Stimulated activated CD8-positive, alpha-beta memory T cell treated with anti-CD3 and anti-CD28 coated beads, Interleukin-15, amount 100 ng/mL, for 1 hour (primary cell): Measurements from ENCODE around the gene TMEM215.
"Not testable (repeated sequence)": the region's sequence is repeated elsewhere in the genome, so short reads cannot be mapped to it uniquely, and the experiment has no call there.

Experiments used
- DNase-seq: peaks from one replicate; pipeline ENCODE4 v3.0.0-alpha.2; 2020; ENCODE audit warnings: low read depth

TMEM215 gene, protein sequence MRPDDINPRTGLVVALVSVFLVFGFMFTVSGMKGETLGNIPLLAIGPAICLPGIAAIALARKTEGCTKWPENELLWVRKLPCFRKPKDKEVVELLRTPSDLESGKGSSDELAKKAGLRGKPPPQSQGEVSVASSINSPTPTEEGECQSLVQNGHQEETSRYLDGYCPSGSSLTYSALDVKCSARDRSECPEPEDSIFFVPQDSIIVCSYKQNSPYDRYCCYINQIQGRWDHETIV

DNA sequence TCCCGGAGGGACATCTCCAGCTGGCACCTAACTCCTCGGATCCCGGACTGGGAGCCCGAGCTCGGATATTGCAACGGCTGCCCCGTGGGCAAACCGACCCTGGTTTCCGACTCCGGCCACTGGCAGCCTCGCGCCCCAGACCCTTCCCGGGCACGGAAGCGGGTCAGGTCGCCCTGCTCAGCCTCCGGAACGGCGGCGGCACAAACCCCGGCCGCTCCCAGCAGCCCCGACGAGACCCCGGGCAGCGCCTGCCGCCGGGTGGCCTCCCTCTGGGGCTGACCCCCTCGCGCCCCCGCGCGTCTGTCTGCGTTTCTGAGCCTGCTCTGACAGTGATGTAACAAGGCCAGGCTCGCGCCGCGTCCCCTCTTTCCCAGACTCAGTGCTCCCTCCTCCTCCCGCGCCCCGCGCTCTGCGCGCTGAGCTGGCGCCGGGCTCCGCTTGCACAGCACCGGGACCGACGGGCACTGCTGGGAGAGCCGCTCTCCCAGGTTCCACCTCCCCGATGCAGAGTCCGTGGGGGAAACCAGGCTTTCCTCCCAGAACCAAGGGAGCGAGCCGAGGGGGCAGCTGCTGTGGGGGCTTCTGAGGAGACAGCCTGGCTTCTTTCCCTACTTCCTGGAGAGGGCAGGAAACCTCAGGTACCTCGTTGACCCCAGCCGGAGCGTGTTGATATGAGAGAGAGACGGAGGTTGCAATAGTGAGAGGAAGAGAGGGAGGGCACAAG is at the start of gene TMEM215:
Gene TMEM215, plus strand, starts transcription at position 373 of the 724 bp plus-strand sequence. CDS start 644 bp downstream, outside the sequence.
- no peak for DNase-seq

DNA sequence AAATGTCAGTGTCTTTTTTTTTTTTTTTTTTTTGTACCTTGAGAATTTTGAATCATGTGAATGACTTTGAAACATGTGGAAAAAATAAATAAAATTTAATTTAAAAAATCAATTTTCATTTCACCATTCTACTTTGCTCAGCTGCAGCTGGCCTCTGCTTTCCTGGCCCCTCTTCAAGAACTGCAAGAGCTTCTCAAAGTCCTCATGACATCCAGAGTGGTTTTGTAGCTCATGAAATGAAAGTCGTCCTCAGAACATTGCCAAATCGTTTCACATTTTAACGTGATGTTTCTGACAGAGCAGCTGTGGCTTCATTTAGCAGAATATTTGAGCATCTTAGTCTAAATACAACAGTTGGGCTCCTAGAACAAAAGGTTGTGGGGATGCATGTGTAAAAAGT is 47.9 kb upstream of the TMEM215 start:
- no peak for DNase-seq

DNA sequence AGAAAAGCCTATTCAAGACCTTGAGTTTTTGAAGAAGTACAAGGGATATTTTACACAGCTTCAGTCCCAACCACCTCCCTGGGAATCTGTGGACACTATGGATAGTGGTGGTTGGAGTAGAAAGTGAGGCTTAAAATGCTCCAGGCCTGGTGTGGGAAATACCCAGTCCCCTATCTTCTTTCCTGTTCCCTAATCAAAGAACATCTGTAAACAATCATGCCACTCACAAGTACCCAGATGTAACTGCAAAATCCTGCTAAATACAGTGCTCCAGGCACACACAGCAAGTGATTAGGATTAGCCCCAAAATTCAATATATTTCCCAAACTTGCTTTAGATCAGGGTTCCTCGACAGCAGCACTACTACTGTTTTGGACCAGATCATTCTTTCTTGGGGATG is 46.0 kb upstream of the TMEM215 start:
- DNase-seq = no peak

DNA sequence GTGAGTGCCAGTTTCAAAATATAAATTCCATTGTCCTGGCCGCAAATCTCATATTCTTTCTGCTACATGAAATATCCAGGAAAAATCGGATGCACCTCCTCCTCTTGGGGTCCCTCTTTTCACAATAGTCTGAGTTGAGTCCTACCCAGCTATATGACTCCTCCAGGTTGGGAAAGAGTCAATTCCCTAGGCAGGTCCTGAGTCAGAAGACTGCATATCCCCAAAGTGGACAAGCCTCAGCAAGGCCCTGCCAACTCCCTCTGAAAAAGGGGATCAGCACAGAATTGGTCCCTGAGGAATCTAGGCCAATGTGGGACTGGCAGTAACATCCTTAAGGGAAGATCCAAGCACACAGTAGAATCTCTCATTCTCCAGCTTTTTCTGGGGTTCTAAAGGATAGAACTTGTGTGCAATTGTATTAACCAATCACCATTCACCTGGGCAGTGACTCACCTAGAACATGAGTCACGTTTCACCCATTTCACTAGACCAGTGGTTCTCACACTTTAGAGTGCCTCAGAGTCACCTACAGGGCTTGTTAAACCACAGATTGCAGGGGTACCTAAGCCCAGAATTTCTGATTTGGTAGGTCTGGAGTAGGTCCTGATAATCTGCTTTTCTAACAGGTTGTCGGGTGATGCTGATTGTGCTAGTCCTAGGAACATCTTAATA is 44.7 kb upstream of the TMEM215 start:
- DNase-seq = no peak

DNA sequence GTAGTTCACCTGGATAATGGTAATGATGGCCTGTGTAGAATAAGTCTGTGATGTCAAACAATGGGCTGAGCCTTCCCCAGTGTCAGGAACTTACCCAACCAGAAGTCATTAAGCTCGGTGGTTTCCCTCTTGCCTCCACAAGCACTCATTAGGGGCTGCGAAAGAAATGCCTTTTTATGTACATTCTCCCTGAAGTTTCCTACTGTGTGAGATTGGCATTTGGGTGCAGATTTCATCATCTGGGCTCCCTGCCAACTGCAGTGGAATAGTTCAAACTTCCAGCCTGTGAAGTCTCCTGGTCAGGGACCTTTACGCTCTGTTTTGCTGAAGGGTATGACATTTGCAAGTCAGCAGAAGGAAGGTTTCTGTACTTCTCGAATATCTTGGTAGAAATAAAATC is 41.6 kb upstream of the TMEM215 start:
- no peak for DNase-seq

DNA sequence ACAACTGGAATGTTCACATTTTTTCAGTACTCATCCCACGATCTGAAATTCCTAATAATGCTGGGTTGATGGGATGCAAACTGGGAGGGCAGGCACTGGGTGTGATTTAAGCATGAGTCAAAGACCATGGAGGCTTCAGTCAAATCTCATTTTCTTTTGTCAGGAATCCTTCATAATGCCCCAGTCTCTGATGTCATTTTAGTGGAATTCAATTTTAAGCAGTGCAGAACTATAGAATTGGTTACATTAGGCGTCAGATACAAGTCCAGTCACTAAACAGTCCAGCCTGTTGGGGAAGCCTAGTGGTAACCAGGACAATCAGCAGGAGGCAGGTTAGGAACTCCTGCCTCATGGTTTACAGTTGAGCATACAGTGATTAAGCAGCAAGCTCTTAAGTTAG is 41.0 kb upstream of the TMEM215 start:
- DNase-seq = no peak

DNA sequence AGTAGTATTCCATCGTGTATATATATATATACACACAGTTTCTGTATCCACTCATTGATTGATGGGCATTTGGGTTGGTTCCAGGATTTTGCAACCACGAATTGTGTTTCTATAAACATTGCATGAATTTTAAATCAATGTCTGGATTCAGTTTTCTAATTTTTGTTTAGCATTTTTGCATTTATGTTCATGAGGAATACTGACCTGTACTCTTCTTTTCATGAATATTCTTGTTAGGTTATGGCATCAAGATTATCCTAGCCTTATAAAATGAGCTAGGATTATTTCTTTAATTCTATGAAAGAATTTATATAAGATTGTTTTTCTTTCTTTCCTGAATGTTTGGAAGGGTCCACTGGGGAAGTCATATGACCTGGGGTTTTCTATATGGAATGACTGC is 35.3 kb upstream of the TMEM215 start:
- DNase-seq = no peak

DNA sequence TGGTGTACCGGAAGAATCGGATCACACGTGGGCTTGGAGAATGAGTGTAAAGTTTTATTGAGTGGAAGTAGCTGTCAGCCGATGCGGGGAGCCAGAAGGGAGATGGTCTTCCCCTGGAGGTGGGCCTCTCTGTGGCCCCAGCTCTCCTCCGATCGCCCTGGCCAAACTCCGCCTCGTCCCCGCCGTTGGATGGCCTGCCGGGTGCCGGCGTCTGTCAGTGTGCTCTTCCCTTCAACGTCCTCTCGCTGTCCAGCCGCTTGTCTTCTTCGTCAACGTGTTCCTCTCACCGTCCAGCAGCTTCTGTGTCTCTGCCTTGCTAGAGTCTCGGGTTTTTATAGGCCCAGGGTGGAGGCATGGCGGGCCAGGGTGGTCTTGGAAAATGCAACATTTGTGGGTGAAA is 27.6 kb upstream of the TMEM215 start:
- no peak for DNase-seq

DNA sequence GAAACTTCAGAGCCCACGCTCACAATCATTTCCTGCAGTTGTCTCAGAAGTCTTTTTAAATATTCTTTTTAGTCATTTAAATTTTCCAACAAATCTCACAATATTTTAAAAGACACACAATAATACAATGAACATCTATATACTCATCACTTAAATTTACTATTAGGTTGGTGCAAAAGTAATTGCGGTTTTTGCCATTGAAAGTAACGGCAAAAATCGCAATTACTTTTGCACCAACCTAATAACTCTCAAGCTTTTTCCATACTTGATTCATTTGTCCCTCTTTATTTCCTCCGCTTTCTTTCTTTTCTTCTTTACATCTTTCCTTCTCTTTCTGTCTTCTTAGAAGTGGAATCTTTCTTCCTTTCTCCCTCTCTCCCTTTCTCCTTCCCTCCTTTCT is 19.2 kb upstream of the TMEM215 start:
- no peak for DNase-seq

DNA sequence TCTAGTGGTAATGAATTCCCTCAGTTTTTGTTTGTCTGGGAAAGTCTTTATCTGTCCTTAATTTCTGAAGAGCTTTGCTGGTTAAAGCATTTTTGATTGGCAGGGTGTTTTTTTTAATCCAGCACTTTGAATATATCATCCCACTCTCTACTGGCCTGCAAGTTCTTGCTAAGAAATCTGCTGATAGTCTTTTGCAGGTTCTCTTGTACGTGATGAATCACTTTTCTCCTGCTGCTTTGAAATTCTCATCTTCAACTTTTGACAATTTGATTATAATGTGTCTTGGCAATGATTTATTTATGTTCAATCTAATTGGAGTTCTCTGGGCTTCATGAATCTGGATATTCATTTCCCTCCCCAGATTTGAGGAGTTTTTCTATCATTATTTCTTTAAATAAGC is 8.1 kb upstream of the TMEM215 start:
- DNase-seq = no peak

DNA sequence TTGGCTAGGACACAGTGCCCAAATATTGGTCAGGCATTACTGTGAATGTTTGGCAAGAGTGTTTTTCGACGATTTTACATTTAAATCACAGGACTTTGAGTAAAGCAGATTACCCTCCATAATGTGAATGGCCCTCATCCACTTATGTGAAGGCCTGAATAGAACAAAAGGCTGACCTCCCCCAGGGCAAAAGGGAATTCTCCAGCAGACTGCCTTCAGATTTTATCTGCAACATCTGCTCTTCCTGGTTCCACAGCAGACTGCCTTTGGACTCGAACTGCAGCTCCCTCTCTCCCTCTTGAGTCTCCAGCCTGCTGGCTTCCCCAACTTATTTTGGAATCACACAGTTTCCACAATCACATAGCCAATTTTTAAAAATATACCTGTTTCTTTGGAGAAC is 7.1 kb upstream of the TMEM215 start:
- DNase-seq = no peak

DNA sequence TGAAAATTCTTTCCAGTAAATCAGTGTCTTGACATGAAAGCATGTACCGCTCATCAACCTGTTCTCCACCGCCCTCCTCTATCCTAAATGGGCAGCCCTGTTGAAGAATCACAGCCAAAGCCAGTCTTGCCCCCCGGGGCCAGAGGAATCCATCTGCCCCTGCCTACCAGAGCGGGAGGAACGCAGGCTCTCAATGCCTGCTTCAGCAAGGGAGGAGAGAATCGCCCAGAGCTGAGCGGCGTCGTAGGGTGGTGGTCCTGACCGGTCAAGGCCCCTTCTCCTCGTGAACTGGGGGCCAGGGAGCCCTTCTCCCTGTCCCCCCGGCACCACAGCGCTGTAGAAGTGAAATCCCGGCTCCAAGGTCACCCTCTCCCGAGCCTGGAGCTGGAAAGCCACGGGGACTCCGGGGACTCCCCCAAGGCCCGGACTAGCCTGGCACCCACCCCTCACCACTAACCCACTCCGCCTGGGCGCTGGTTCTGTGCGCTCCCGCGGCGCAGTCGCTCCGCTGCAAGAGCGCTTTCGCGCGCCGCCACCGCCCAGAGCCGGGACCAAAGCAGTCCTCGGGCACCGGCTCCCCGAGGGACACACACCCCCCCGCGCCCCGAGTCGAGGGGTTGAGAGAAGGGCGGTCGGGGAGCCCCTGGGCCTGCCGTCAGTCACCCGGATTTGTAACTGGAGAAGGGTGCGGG is 718 bp upstream of the TMEM215 start:
- no peak for DNase-seq

DNA sequence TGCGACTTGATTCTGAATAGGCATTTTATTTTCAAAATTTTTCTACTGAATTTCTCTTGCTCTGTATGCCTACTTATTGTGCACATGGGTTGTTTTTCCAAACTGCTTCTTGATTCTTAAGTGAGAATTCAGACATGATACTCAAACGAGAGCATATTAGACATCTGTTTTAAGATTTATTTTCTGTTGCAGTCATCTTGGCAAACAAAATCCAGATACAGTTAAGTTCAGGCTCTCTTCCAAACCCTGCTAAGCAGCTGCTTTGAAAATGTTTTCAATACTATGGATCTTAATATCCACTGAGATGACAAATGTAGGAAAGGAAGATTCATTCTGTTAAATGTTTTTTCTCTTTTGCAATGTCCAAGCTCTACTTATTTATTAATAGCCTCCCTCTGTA is 4.5 kb downstream of the TMEM215 start:
- no peak for DNase-seq

DNA sequence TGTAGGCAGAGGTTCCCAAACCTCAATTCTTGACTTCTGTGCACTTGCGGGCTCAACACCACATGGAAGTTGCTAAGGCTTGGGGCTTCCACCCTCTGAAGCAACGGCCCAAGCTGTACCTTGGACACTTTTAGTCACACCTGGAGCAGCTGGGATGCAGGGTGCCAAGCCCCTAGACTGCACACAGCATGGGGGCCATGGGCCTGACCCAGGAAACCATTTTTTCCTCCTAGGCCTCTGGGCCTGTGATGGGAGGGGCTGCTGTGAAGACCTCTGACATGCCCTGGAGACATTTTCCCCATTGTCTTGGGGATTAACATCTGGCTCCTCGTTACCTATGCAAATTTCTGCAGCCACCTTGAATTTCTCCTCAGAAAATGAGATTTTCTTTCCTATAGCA is 12.7 kb downstream of the TMEM215 start:
- DNase-seq = not testable (repeated sequence)

DNA sequence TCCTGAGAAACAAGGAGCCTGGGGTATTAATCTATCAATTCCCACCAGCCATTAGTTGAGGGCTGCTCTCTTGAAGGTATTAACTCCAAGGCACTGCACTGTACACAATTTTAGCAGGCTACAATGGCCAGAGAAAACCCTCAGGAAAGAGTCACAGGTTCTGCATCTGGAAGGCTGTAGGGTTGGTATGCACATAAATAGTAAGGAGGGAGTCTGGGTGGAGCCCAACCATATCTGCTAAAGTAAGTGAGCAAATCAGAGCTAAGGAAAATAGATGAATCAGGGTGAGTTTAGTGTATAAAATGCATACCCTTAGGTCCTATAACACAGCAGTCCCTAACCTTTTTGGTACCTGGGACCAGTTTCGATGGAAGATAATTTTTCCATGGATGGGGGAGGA is 18.2 kb downstream of the TMEM215 start:
- no peak for DNase-seq

DNA sequence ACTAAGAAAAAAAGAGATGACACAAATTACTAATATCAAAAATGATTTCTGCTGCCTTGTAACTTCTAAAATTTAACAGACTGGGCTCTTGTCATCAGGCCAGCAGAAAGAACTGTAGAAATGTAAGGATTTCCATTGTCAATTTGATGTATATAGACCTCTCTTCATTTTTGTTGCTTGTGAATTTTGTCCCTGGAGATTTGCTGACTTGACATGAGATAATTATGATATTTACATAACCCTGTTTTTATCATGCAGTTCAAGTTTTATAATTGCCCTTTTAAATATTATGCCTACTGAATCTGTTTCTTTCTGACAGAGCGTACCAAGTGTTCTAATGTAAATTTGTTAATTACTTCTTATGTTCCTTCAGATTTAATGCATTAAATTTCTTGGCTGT is 23.9 kb downstream of the TMEM215 start:
- no peak for DNase-seq

DNA sequence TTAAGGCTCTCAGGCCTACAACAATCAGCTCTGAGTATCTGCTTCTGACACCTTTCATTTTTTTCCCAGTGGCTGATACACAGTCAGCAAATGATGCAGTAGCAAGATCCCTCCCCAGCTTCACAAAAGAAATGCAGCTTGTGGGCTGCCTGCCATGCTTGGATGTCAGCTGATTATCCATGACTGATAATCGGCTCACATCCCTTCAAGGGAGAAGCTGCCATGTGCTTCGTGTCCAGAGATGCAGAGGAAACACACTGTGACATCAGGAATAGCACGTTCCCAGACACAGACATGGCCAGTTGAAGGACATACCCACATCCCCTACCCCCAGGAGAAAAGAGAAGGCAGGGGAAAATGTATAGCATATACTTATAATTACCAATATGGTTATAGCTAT is 27.9 kb downstream of the TMEM215 start:
- DNase-seq = no peak

DNA sequence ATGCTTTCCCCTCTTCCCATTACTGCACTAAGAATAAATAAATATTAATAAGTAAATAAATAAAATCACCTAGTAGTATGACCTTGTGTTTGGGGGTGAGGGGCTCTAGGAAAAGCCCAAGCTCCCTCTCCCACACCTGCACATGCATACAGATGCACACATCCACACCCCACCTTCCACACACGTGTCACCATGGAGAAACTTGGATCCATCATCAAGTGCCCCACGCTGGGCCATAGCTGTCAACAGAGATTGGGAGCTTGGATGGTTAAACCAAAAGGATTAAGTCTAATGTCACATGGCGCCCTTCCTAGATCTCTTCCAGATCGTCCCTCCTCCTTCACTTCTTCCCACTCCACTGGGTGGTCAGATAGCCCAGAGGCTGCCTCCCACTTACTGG is 37.0 kb downstream of the TMEM215 start:
- no peak for DNase-seq

DNA sequence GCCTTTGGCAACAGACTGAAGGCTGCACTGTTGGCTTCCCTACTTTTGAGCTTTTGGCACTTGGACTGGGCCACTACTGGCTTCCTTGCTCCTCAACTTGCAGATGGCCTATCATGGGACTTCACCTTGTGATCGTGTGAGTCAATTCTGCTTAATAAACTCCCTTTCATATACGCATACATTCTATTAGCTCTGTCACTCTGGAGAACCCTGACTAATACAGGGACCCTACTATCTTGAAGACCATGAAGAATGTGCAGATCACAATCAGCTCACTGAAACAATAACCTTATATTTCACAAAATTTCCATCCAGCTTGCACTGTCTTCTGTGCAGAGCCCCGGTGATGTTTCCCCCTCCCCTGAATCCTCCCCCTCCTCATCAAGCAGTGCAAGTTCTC is 39.8 kb downstream of the TMEM215 start:
- DNase-seq = no peak

DNA sequence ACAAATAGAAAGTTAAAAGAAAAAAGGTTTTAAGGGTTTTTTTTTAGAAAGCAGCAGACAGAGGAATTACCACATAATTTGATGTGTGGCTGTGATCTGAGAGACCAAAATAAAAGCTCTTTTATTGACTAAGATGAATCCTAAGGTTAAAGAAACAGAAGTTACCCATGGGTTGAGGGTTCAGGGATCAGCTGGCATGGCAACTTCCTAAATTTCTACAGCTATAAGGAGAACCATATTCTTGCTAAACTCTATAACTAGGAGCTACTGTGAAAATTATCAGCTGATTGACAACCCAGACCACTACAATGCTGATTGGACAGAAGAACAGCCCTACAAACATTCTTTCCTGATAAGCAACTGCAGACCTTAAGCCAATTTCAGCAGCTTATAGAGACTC is 40.2 kb downstream of the TMEM215 start:
- DNase-seq = no peak

DNA sequence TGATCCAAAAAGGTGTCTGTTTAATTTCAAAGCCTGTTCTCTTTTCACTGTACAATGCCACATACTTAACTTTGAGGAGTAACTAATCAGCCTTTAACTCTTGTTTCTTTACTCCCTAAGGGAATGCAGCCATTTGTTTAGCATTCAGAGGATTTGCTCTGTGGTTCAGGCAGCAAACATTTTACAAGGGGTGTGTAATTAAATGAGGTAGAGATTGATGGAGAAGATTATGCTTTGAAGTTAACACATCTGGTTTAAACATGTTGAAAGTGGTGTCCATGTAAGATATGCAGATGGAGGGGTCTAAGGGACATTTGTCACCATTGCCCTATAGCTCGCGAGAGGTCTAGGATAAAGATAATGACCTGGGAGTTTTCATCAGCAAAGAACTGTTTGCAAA is 41.9 kb downstream of the TMEM215 start:
- DNase-seq = no peak

DNA sequence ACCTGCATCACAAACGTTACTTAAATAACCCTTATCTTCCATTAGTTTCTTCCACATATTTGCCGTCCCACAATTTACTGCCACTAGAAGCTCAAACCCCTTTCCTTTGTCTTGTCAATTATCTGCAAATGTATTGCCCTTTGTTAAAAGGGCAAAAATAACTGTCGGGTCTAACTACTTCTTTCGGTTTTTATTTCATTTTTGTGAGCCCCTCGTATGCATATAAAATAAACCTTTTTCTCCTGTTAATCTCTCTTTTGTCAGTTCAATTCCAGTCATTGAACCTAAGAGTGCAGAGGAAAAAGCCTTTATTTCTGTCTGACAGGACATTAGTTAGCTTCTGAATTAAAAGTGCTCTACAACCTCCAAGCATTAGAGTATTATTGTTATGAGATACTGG is 45.5 kb downstream of the TMEM215 start:
- no peak for DNase-seq

DNA sequence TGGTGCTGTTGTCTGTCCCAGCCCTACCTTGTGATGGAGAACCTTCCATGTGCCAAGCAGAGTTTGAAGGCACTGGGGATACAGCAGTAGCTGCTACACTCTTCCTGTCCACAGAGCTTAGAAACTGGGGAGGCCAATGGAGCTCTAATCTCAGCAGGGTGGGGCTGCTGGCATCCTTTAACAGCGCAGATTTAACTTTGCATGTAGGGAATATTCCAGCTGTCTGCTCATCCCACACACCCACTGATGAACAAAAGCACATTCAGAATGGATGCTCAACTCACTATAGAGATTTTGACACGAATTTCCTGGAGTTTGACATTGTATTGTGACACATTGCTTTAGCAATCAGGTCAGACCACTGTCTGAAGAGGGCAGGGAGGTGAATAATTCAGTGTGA is 49.0 kb downstream of the TMEM215 start:
- no peak for DNase-seq
